OCI-LY3 (cell line): ENCODE results near the gene CLPTM1L.
"Not testable (repeated sequence)": the region's sequence is repeated elsewhere in the genome, so short reads cannot be mapped to it uniquely, and the experiment has no call there.

Experiments
- H2AFZ ChIP-seq: fragments of 200-600, 300-600 bp; shearing (Covaris generic); 2 replicates; pipeline ENCODE4 v1.6.0; 2014; ENCODE audit warnings: antibody characterized with exemption, low read depth, low read length
- H3K27ac ChIP-seq: fragments of 200-600, 300-600 bp; sonication (generic); 2 replicates; pipeline ENCODE4 v1.5.1; 2014; ENCODE audit warnings: mild to moderate bottlenecking, low read length, moderate library complexity, mixed read lengths
- H3K27me3 ChIP-seq: fragments of 200-600, 300-600 bp; sonication (generic); 2 replicates; pipeline ENCODE4 v1.6.1; 2014; ENCODE audit warnings: low read depth, low read length, mixed read lengths
- H3K36me3 ChIP-seq: fragments of 200-600, 300-600 bp; sonication (generic); replicated peaks from 2 replicates; pipeline ENCODE3; 2014; ENCODE audit warnings: low read depth, low read length, mixed read lengths
- H3K4me1 ChIP-seq: fragments of 300-600, 200-600 bp; sonication (generic); 2 replicates; pipeline ENCODE4 v1.6.1; 2014; ENCODE audit warnings: low read length, mixed read lengths
- H3K4me2 ChIP-seq: fragments of 200-600, 300-600 bp; sonication (generic); 2 replicates; pipeline ENCODE4 v1.6.1; 2014; ENCODE audit warnings: low read length, mixed read lengths
- H3K4me3 ChIP-seq: fragments of 300-600, 200-600 bp; sonication (generic); 2 replicates; pipeline ENCODE4 v1.5.1; 2014; ENCODE audit warnings: antibody characterized with exemption, mild to moderate bottlenecking, low read length, moderate library complexity
- H3K79me2 ChIP-seq: fragments of 300-600, 200-600 bp; shearing (Covaris generic); 2 replicates; pipeline ENCODE4 v1.6.1; 2014; ENCODE audit warnings: mild to moderate bottlenecking, low read length, mixed read lengths
- H3K9ac ChIP-seq: fragments of 300-600, 200-600 bp; shearing (Covaris generic); 2 replicates; pipeline ENCODE4 v1.6.0; 2014; ENCODE audit warnings: mild to moderate bottlenecking, low read length, moderate library complexity
- H3K9me3 ChIP-seq: fragments of 200-600, 300-600 bp; shearing (Covaris generic); 2 replicates; pipeline ENCODE4 v1.6.1; 2014; ENCODE audit warnings: low read length, mixed read lengths; ENCODE audit not compliant: insufficient read depth
- H4K20me1 ChIP-seq: fragments of 200-600, 300-600 bp; sonication (generic); 2 replicates; pipeline ENCODE4 v1.6.1; 2016; ENCODE audit warnings: low read length, mixed read lengths; ENCODE audit not compliant: insufficient read depth
- EZH2phosphoT487 ChIP-seq: fragments of 200-600 bp; shearing (Covaris generic); IDR thresholded peaks from 2 replicates; pipeline ENCODE4 v1.6.1; 2018; ENCODE audit warnings: antibody characterized with exemption, mixed run types, low read depth
- TF ChIP-seq, protein P1 (sequence below): fragments of 200-600, 300-600 bp; sonication (generic); IDR thresholded peaks from 2 replicates; pipeline ENCODE4 v1.5.1; 2014; ENCODE audit warnings: antibody characterized with exemption, low read length, low read depth

CLPTM1L gene

DNA sequence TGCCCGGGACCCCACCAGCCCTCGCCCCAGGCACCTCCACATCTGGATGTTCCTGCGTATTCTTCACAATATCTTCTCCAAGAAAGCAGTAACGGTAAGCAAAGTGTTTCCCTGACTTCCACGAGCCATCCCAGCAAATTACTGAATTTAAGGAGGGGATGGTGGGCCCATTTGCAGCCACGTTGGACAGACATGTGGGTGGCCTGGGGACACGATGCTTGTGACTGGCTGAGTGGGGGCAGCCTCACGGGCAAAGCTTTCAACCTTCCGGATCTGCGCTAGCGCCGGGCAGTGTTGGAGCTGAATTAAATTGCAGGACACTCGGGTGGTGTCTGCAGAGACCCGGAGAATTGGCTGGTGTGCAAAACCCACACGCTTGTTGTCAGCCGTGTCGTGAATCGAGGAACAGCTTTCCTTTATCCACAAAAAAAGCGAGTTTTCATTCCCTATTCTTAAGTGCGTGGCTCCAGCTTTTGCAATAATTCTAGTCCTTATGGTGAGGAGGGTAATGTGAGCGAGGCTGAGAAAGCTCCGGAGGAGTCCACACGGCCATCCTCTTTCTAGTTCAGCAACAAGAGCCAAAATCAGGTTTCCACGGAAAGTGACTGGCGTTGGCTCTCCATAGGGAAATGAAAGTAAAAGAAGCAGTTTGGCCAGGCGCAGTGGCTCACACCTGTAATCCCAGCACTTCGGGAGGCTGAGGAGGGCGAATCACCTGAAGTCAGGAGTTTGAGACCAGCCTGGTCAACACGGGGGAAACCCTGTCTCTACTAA is 17.5 kb upstream of the CLPTM1L start:
- H3K27ac ChIP-seq: no peak overlapping the region
- no peaks in the 10 kb centered on the region for H4K20me1 ChIP-seq
- H2AFZ ChIP-seq: no peak overlapping the region
- no peaks in the 10 kb centered on the region for H3K9me3 ChIP-seq
- H3K36me3 ChIP-seq: no peaks in the 10 kb centered on the region
- no peaks in the 10 kb centered on the region for H3K79me2 ChIP-seq
- no peak overlapping the region for H3K4me2 ChIP-seq
- no peak overlapping the region for H3K4me3 ChIP-seq
- peaks cover 36% of the 10 kb centered on the region for H3K27me3 ChIP-seq
- H3K9ac ChIP-seq: no peak overlapping the region
- peaks cover 15% of the 10 kb centered on the region for H3K4me1 ChIP-seq
- TF ChIP-seq, protein P1, sequence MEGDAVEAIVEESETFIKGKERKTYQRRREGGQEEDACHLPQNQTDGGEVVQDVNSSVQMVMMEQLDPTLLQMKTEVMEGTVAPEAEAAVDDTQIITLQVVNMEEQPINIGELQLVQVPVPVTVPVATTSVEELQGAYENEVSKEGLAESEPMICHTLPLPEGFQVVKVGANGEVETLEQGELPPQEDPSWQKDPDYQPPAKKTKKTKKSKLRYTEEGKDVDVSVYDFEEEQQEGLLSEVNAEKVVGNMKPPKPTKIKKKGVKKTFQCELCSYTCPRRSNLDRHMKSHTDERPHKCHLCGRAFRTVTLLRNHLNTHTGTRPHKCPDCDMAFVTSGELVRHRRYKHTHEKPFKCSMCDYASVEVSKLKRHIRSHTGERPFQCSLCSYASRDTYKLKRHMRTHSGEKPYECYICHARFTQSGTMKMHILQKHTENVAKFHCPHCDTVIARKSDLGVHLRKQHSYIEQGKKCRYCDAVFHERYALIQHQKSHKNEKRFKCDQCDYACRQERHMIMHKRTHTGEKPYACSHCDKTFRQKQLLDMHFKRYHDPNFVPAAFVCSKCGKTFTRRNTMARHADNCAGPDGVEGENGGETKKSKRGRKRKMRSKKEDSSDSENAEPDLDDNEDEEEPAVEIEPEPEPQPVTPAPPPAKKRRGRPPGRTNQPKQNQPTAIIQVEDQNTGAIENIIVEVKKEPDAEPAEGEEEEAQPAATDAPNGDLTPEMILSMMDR: no peak
- TF ChIP-seq EZH2phosphoT487: no peak

DNA sequence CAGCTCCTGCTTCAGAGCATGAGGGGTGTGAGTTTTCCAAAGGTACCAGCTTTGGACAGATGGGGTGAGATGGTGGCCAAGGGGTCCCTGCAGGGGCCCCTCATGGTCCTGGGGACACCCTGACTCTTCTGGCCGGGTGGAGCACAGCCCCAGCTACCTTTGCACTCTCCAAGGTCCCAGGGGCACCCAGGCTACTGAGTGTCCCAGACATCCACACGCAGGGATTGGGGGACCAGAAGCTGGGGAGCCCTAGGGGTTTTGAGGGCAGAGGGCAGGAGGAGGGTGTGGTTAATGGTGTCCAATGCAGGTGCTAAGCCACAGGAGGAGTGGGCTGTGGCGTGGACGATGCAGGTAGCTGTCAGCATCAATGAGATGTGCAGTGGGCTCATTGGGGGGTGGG is 16.0 kb upstream of the CLPTM1L start:
- H3K9ac ChIP-seq: no peak overlapping the region
- H3K27ac ChIP-seq: no peak overlapping the region
- no peaks in the 10 kb centered on the region for H3K36me3 ChIP-seq
- H3K4me1 ChIP-seq: 0 out of 2 replicates have a peak, but pooled peaks cover 3% of the 10 kb centered on the region
- no peaks in the 10 kb centered on the region for H3K79me2 ChIP-seq
- H3K27me3 ChIP-seq: peaks cover 30% of the 10 kb centered on the region
- TF ChIP-seq, protein P1: no peak
- no peak for TF ChIP-seq EZH2phosphoT487
- H4K20me1 ChIP-seq: no peaks in the 10 kb centered on the region
- no peak overlapping the region for H2AFZ ChIP-seq
- no peak overlapping the region for H3K4me3 ChIP-seq
- H3K9me3 ChIP-seq: no peaks in the 10 kb centered on the region
- no peak overlapping the region for H3K4me2 ChIP-seq

DNA sequence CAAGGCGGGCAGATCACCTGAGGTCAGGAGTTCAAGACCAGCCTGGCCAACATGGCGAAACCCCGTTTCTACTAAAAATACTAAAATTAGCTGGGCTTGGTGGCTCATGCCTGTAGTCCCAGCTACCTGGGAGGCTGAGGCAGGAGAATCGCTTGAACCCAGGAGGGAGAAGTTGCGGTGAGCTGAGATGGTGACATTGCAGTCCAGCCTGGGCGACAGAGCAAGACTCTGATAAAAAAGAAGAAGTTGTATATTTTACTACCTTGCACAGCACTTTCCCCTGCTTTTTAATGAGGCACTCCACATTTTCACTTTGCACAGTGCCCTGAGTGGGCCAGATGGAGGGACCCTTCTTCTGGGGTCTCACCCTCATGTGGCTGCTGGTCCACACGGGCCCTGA is 15.5 kb upstream of the CLPTM1L start:
- not testable (repeated sequence) for H4K20me1 ChIP-seq, H3K9ac ChIP-seq
- H3K27me3 ChIP-seq: peaks cover 30% of the 10 kb centered on the region

DNA sequence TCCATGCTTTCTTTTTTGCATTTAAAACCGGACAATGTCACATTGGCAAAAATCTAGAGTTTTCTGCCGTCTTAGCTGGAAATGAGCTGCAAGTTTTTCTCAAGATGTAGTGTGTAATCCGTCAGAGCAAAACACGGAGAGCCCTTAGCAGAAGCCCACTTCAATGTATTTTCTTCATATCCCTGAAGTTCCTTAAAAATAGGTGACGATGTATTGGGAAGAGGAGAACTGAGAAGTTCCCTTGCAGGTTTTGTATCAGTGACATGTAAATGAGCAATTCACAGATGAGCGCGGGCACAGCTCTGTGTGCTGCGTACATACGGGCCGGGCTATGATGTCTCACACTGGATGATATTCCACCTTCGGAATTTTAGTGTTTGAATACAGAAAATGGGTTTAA is 14.8 kb upstream of the CLPTM1L start:
- H3K27me3 ChIP-seq: peaks cover 35% of the 10 kb centered on the region
- no peak overlapping the region for H3K9ac ChIP-seq
- no peaks in the 10 kb centered on the region for H3K36me3 ChIP-seq

More for the DNA sequence above, 15.5 kb upstream of the CLPTM1L start:
- not testable (repeated sequence) for H3K79me2 ChIP-seq, H3K4me3 ChIP-seq, H3K9me3 ChIP-seq, H3K27ac ChIP-seq, H3K36me3 ChIP-seq, H3K4me1 ChIP-seq, H3K4me2 ChIP-seq, H2AFZ ChIP-seq

More for the DNA sequence above, 14.8 kb upstream of the CLPTM1L start:
- Histone ChIP-seq H3K9me3 (no peaks in the 10 kb centered on the region), H3K27ac (no peak overlapping the region), H3K79me2 (no peaks in the 10 kb centered on the region), H2AFZ (no peak overlapping the region), H4K20me1 (no peaks in the 10 kb centered on the region), H3K4me2 (peak overlapping the region; percentile 3; the same call in 1 of the 2 replicates), H3K4me3 (no peak overlapping the region), H3K4me1 (0 out of 2 replicates have a peak, but pooled peaks cover 3% of the 10 kb centered on the region)
- TF ChIP-seq, protein P1: no peak
- TF ChIP-seq EZH2phosphoT487: no peak
